ENCODE results near the gene RPL18A. TPM values are rescaled to one million over a fixed set of nuclear protein-coding genes. Genes with fewer than 3 reads are reported as not detected.

The RPL18A gene
- total and polyA plus RNA-seq, 2 of the 13 experiments (the other 11 are each of a cell fraction or from before 2014, with no cell fraction given), result 1,471 to 2,004 TPM

GRCh38 chr19:17859533-17860330 is at the start of gene RPL18A (continued):
- TF ChIP-seq TFE3 (CRISPR knock-in tag; IDR thresholded peaks at IDR 0.05), result peak; percentile 38
- no peak for TF ChIP-seq ZNF878 (CRISPR knock-in tag; IDR thresholded peaks at IDR 0.05)
- TF ChIP-seq LBX2 (CRISPR knock-in tag; IDR thresholded peaks at IDR 0.05; ENCODE audit: borderline replicate concordance), result no peak
- no peak for TF ChIP-seq MAF1 (CRISPR knock-in tag; IDR thresholded peaks at IDR 0.05; ENCODE audit: borderline replicate concordance)
- TF ChIP-seq SNAPC2 (CRISPR knock-in tag; IDR thresholded peaks at IDR 0.05), result no peak
- TF ChIP-seq SMAD1 (CRISPR knock-in tag; IDR thresholded peaks at IDR 0.05; ENCODE audit: borderline replicate concordance, low read depth), result peak; percentile 77; the same call in 1 of the 2 replicates
- peak; percentile 94 for TF ChIP-seq AGO2 (optimal IDR thresholded peaks at IDR 0.05; ENCODE audit: low read depth, low read length)
- peak; percentile 76; the same call in 1 of the 2 replicates for TF ChIP-seq ZNF891 (CRISPR knock-in tag; IDR thresholded peaks at IDR 0.05)
- TF ChIP-seq SP5 (CRISPR knock-in tag; IDR thresholded peaks at IDR 0.05; ENCODE audit: borderline replicate concordance, low read depth), result no peak
- no peak for TF ChIP-seq ZNF367 (CRISPR knock-in tag; IDR thresholded peaks at IDR 0.05; ENCODE audit: borderline replicate concordance)
- peak; percentile 17; the same call in 1 of the 2 replicates for TF ChIP-seq NFKBIZ (CRISPR knock-in tag; IDR thresholded peaks at IDR 0.05)
- no peak for TF ChIP-seq REXO4 (CRISPR knock-in tag; IDR thresholded peaks at IDR 0.05; ENCODE audit: borderline replicate concordance)
- no peak for TF ChIP-seq HOXD1 (CRISPR knock-in tag; IDR thresholded peaks at IDR 0.05)
- TF ChIP-seq TAF1 (CRISPR knock-in tag; IDR thresholded peaks at IDR 0.05), result peak; percentile 100
- TF ChIP-seq GATAD2A (CRISPR knock-in tag; IDR thresholded peaks at IDR 0.05), result peak; percentile 37; the same call in 1 of the 2 replicates
- TF ChIP-seq ZNF570 (CRISPR knock-in tag; IDR thresholded peaks at IDR 0.05; ENCODE audit: borderline replicate concordance), result no peak
- no peak for TF ChIP-seq POGZ (CRISPR knock-in tag; IDR thresholded peaks at IDR 0.05)
- TF ChIP-seq THAP7 (CRISPR knock-in tag; IDR thresholded peaks at IDR 0.05), result no peak
- TF ChIP-seq GTF3A (CRISPR knock-in tag; conservative IDR thresholded peaks at IDR 0.05), result no peak
- peak; percentile 50 to 78; a peak in 2 of 4 replicates for TF ChIP-seq HMGXB4 (CRISPR knock-in tag; IDR thresholded peaks at IDR 0.05; ENCODE audit: borderline replicate concordance in 1 of 2, low read depth in 1 of 2)
- 0 out of 2 replicates have a peak, but pooled peaks have one; percentile 11 for TF ChIP-seq ZNF160 (CRISPR knock-in tag; IDR thresholded peaks at IDR 0.05)

All from HepG2 (cell line).